Rectal smooth muscle tissue (tissue), 1 donor: ENCODE data around the gene DNASE1L3.
A peak's percentile ranks its signal among the peaks of the same experiment; 100 is the strongest.

ENCODE experiments used
- H3K27ac ChIP-seq: one replicate; pipeline ENCODE4 v1.7.0; 2013; ENCODE audit warnings: low read depth, low read length, inconsistent platforms
- H3K27me3 ChIP-seq: one replicate; pipeline ENCODE4 v1.7.0; 2013; ENCODE audit warnings: low read length; ENCODE audit not compliant: control insufficient read depth, insufficient read depth
- H3K36me3 ChIP-seq: one replicate; pipeline ENCODE4 v1.7.0; 2013; ENCODE audit warnings: low read length; ENCODE audit not compliant: control insufficient read depth, insufficient read depth
- H3K4me1 ChIP-seq: one replicate; pipeline ENCODE4 v1.7.0; 2013; ENCODE audit warnings: low read length; ENCODE audit not compliant: control insufficient read depth, insufficient read depth
- H3K4me3 ChIP-seq: one replicate; pipeline ENCODE4 v1.7.0; 2013; ENCODE audit warnings: low read length
- H3K9ac ChIP-seq: one replicate; pipeline ENCODE4 v1.7.0; 2013; ENCODE audit warnings: low read length

DNASE1L3 gene

GRCh38 chr3:58154626-58155449 is 55.9 kb downstream of the DNASE1L3 start:
- Histone ChIP-seq H3K27me3 (no peaks in the 10 kb centered on the region), H3K9ac (no peak overlapping the region), H3K4me1 (peaks cover 19% of the 10 kb centered on the region), H3K27ac (no peak overlapping the region), H3K36me3 (peaks cover 44% of the 10 kb centered on the region), H3K4me3 (no peak overlapping the region)

GRCh38 chr3:58153371-58153770 is 57.4 kb downstream of the DNASE1L3 start:
- Histone ChIP-seq H3K36me3 (peaks cover 56% of the 10 kb centered on the region), H3K9ac (no peak overlapping the region), H3K27ac (no peak overlapping the region), H3K27me3 (no peaks in the 10 kb centered on the region), H3K4me1 (peaks cover 19% of the 10 kb centered on the region), H3K4me3 (no peak overlapping the region)

GRCh38 chr3:58152225-58153015 is 58.4 kb downstream of the DNASE1L3 start:
- H3K27me3 ChIP-seq, result no peaks in the 10 kb centered on the region
- peaks cover 64% of the 10 kb centered on the region for H3K36me3 ChIP-seq
- H3K4me3 ChIP-seq, result no peak overlapping the region
- no peak overlapping the region for H3K9ac ChIP-seq
- peaks cover 13% of the 10 kb centered on the region for H3K4me1 ChIP-seq
- H3K27ac ChIP-seq, result peak overlapping the region; percentile 25

- H3K27ac ChIP-seq, result peak overlapping the region; percentile 49
- peaks cover 7% of the 10 kb centered on the region for H3K4me1 ChIP-seq
- H3K36me3 ChIP-seq, result peaks cover 67% of the 10 kb centered on the region
- H3K4me3 ChIP-seq, result no peak overlapping the region
- no peak overlapping the region for H3K9ac ChIP-seq
- H3K27me3 ChIP-seq, result no peaks in the 10 kb centered on the region
Measured at GRCh38 chr3:58151637-58152036, 59.1 kb downstream of the DNASE1L3 start.

- Histone ChIP-seq H3K9ac (no peak overlapping the region), H3K27me3 (no peaks in the 10 kb centered on the region), H3K4me1 (peaks cover 7% of the 10 kb centered on the region), H3K27ac (peak overlapping the region; percentile 49), H3K36me3 (peaks cover 69% of the 10 kb centered on the region), H3K4me3 (no peak overlapping the region)
Measured at GRCh38 chr3:58150810-58151199, 60.0 kb downstream of the DNASE1L3 start.

GRCh38 chr3:58150130-58150809 is 60.5 kb downstream of the DNASE1L3 start:
- peaks cover 74% of the 10 kb centered on the region for H3K36me3 ChIP-seq

GRCh38 chr3:58148049-58148448 is 62.7 kb downstream of the DNASE1L3 start:
- peaks cover 75% of the 10 kb centered on the region for H3K36me3 ChIP-seq

More at GRCh38 chr3:58150130-58150809, 60.5 kb downstream of the DNASE1L3 start:
- peaks cover 7% of the 10 kb centered on the region for H3K4me1 ChIP-seq
- H3K4me3 ChIP-seq, result no peak overlapping the region
- H3K27me3 ChIP-seq, result no peaks in the 10 kb centered on the region
- no peak overlapping the region for H3K9ac ChIP-seq
- peak overlapping the region; percentile 20 for H3K27ac ChIP-seq

GRCh38 chr3:58144478-58145325 is 66.1 kb downstream of the DNASE1L3 start:
- Histone ChIP-seq H3K4me1 (peaks cover under 1% of the 10 kb centered on the region), H3K27me3 (no peaks in the 10 kb centered on the region), H3K4me3 (no peak overlapping the region), H3K27ac (no peak overlapping the region), H3K9ac (no peak overlapping the region), H3K36me3 (peaks cover 76% of the 10 kb centered on the region)

More at GRCh38 chr3:58148049-58148448, 62.7 kb downstream of the DNASE1L3 start:
- Histone ChIP-seq H3K27ac (no peak overlapping the region), H3K9ac (no peak overlapping the region), H3K4me1 (peaks cover 7% of the 10 kb centered on the region), H3K27me3 (no peaks in the 10 kb centered on the region), H3K4me3 (no peak overlapping the region)

- Histone ChIP-seq H3K4me1 (peaks cover 2% of the 10 kb centered on the region), H3K4me3 (no peak overlapping the region), H3K27me3 (no peaks in the 10 kb centered on the region), H3K9ac (no peak overlapping the region), H3K27ac (no peak overlapping the region), H3K36me3 (peaks cover 68% of the 10 kb centered on the region)
Measured at GRCh38 chr3:58143417-58144055, 67.2 kb downstream of the DNASE1L3 start.
